H1 (cell line): ENCODE results near the gene GLRX3. TPM values are rescaled to one million over a fixed set of nuclear protein-coding genes. Genes with fewer than 3 reads are reported as not detected.

Experiments
- CTCF ChIA-PET: fragments of 300-600 bp; sonication (Branson Sonifier 250); formaldehyde crosslinking; loops from one replicate; lab custom pipeline; 2021; ENCODE audit not compliant: partially characterized antibody; lab: Charles Lee
- POLR2A ChIA-PET: fragments of 300-600 bp; sonication (Branson Sonifier 250); formaldehyde crosslinking; loops from one replicate; lab custom pipeline; 2021; ENCODE audit warnings: inconsistent platforms; ENCODE audit not compliant: partially characterized antibody; lab: Charles Lee
- DNase-seq, 2 experiments: peaks; one replicate each; pipeline versions ENCODE4 v3.0.0 to v3.0.0-alpha.2; 2010 to 2022; ENCODE audit warnings: low spot score in 2 of 2, low read depth in 1 of 2, mixed read lengths in 1 of 2
- FAIRE-seq: peaks from 2 replicates; lab custom pipeline; 2011; peaks lifted over from hg19 to GRCh38; lab: Jason Lieb, UNC
- H2AFZ ChIP-seq: 2 replicates; pipeline ENCODE4 v1.8.1; 2012; ENCODE audit warnings: low read length, inconsistent platforms
- H2AK5ac ChIP-seq: 2 replicates; pipeline ENCODE4 v1.6.1; 2013; ENCODE audit warnings: low read depth, low read length
- H2BK120ac ChIP-seq: replicated peaks from 2 replicates; pipeline ENCODE3; 2013; ENCODE audit warnings: low read depth, low read length, inconsistent platforms
- H2BK12ac ChIP-seq: 2 replicates; pipeline ENCODE4 v1.6.1; 2013; ENCODE audit warnings: low read depth, low read length
- H2BK15ac ChIP-seq: 2 replicates; pipeline ENCODE4 v1.6.1; 2013; ENCODE audit warnings: low read length
- H2BK20ac ChIP-seq: 2 replicates; pipeline ENCODE4 v1.6.1; 2013; ENCODE audit warnings: low read length
- H2BK5ac ChIP-seq: 2 replicates; pipeline ENCODE4 v1.6.1; 2013; ENCODE audit warnings: low read depth, low read length
- H3K14ac ChIP-seq: 2 replicates; pipeline ENCODE4 v1.6.1; 2013; ENCODE audit warnings: inconsistent platforms; ENCODE audit not compliant: insufficient read length
- H3K18ac ChIP-seq: 2 replicates; pipeline ENCODE4 v1.6.1; 2013; ENCODE audit warnings: low read length; ENCODE audit errors: extremely low read depth
- H3K23ac ChIP-seq: 2 replicates; pipeline ENCODE4 v1.6.1; 2013; ENCODE audit warnings: inconsistent platforms; ENCODE audit not compliant: insufficient read length
- H3K23me2 ChIP-seq: 2 replicates; pipeline ENCODE4 v1.6.1; 2013; ENCODE audit warnings: low read depth, low read length
- H3K27ac ChIP-seq: 2 replicates; pipeline ENCODE4 v1.6.1; 2011; ENCODE audit warnings: low read depth, low read length, inconsistent platforms
- H3K27me3 ChIP-seq, 4 experiments: replicated peaks in 1 of 4; 1 replicate in 1 of 4; 2 replicates in 3 of 4; pipeline versions ENCODE4 v1.6.1 to v1.8.1; 2011 to 2013; ENCODE audit warnings: low read length in 3 of 4, mild to moderate bottlenecking in 3 of 4, inconsistent platforms in 2 of 4, mixed read lengths in 2 of 4, moderate library complexity in 1 of 4; ENCODE audit not compliant: control insufficient read depth in 3 of 4, insufficient read depth in 3 of 4; ENCODE audit errors: extremely low read depth in 1 of 4
- H3K36me3 ChIP-seq, 4 experiments: 2 replicates each; pipeline versions ENCODE4 v1.6.1 to v1.8.1; 2011 to 2013; ENCODE audit warnings: mild to moderate bottlenecking in 4 of 4, low read length in 3 of 4, moderate library complexity in 2 of 4, control low read depth in 1 of 4, inconsistent platforms in 1 of 4; ENCODE audit not compliant: insufficient read depth in 4 of 4, control insufficient read depth in 2 of 4
- H3K4ac ChIP-seq: replicated peaks from 2 replicates; pipeline ENCODE3; 2013; ENCODE audit warnings: low read length, low read depth, mixed read lengths, inconsistent platforms; ENCODE audit not compliant: insufficient read length
- H3K4me1 ChIP-seq, 4 experiments: replicated peaks in 1 of 4; 1 replicate in 1 of 4; 2 replicates in 3 of 4; pipeline versions ENCODE4 v1.6.1 to v1.8.1; 2011 to 2013; ENCODE audit warnings: low read length in 3 of 4, inconsistent platforms in 2 of 4, mixed read lengths in 1 of 4; ENCODE audit not compliant: insufficient read depth in 4 of 4, control insufficient read depth in 3 of 4
- H3K4me2 ChIP-seq, 2 experiments: 2 replicates each; pipeline versions ENCODE4 v1.6.1 to v1.8.1; 2011 to 2013; ENCODE audit warnings: low read depth in 2 of 2, low read length in 2 of 2, control low read depth in 1 of 2, inconsistent platforms in 1 of 2, mild to moderate bottlenecking in 1 of 2; ENCODE audit not compliant: insufficient read depth in 1 of 2
- H3K4me3 ChIP-seq, 4 experiments: fragments of 200-600, 300-600 bp in 1 of 4; sonication (generic), shearing (Covaris generic), sonication (Bioruptor Twin) in 1 of 4; 2 replicates each; pipeline versions ENCODE4 v1.5.1 to v1.8.1; 2011 to 2016; ENCODE audit warnings: low read length in 4 of 4, low read depth in 3 of 4, control low read depth in 2 of 4, inconsistent platforms in 2 of 4, mild to moderate bottlenecking in 2 of 4, mixed read lengths in 1 of 4, moderate library complexity in 1 of 4; ENCODE audit not compliant: insufficient read depth in 2 of 4; ENCODE audit errors: extremely low read depth in 1 of 4
- H3K56ac ChIP-seq: replicated peaks from 2 replicates; pipeline ENCODE3; 2013; ENCODE audit warnings: low read depth, mild to moderate bottlenecking, mixed read lengths, low read length, inconsistent platforms; ENCODE audit not compliant: insufficient read length
- H3K79me1 ChIP-seq: 2 replicates; pipeline ENCODE4 v1.6.1; 2013; ENCODE audit warnings: low read depth, low read length, control low read depth
- H3K79me2 ChIP-seq, 2 experiments: 2 replicates each; pipeline versions ENCODE4 v1.6.1 to v1.8.1; 2012 to 2013; ENCODE audit warnings: low read length in 2 of 2, mild to moderate bottlenecking in 2 of 2, inconsistent platforms in 1 of 2; ENCODE audit not compliant: insufficient read depth in 2 of 2, control insufficient read depth in 1 of 2
- H3K9ac ChIP-seq, 4 experiments: replicated peaks in 1 of 4; 1 replicate in 1 of 4; 2 replicates in 3 of 4; pipeline versions ENCODE4 v1.6.1 to v1.8.1; 2011 to 2013; ENCODE audit warnings: low read depth in 3 of 4, low read length in 3 of 4, control low read depth in 2 of 4, mild to moderate bottlenecking in 2 of 4, moderate library complexity in 2 of 4, inconsistent platforms in 1 of 4; ENCODE audit errors: extremely low read depth in 1 of 4
- H3K9me3 ChIP-seq, 2 experiments: 2 replicates each; pipeline versions ENCODE4 v1.6.1 to v1.8.1; 2012 to 2013; ENCODE audit warnings: mild to moderate bottlenecking in 2 of 2, moderate library complexity in 2 of 2, control low read depth in 1 of 2, inconsistent platforms in 1 of 2, low read depth in 1 of 2, low read length in 1 of 2, mixed read lengths in 1 of 2; ENCODE audit not compliant: insufficient read depth in 2 of 2
- H4K20me1 ChIP-seq, 2 experiments: replicated peaks in 1 of 2; 2 replicates each; pipeline versions ENCODE3 to v1.8.1; 2011 to 2013; ENCODE audit warnings: inconsistent platforms in 2 of 2, low read length in 2 of 2, mild to moderate bottlenecking in 1 of 2; ENCODE audit not compliant: insufficient read depth in 2 of 2, control insufficient read depth in 1 of 2
- H4K5ac ChIP-seq: 2 replicates; pipeline ENCODE4 v1.6.1; 2013; ENCODE audit warnings: low read length, low read depth, mixed read lengths, inconsistent platforms; ENCODE audit not compliant: insufficient read length
- H4K8ac ChIP-seq: 2 replicates; pipeline ENCODE4 v1.8.0; 2013; ENCODE audit warnings: mild to moderate bottlenecking, moderate library complexity, low read length, inconsistent platforms; ENCODE audit not compliant: insufficient read depth; ENCODE audit errors: extremely low read depth
- H4K91ac ChIP-seq: replicated peaks from 2 replicates; pipeline ENCODE3; 2013; ENCODE audit warnings: low read length, mixed read lengths, inconsistent platforms; ENCODE audit not compliant: insufficient read length
- CTBP2 ChIP-seq: IDR thresholded peaks from 2 replicates; pipeline ENCODE4 v1.7.0; 2011; ENCODE audit warnings: borderline replicate concordance, mild to moderate bottlenecking, moderate library complexity, mixed read lengths, low read length; ENCODE audit not compliant: insufficient read depth, insufficient read length
- E2F6 ChIP-seq: IDR thresholded peaks from 2 replicates; pipeline ENCODE4 v1.6.1; 2012; ENCODE audit warnings: inconsistent platforms
- EP300 ChIP-seq, 2 experiments: IDR thresholded peaks; 1 replicate in 1 of 2; 2 replicates in 1 of 2; pipeline ENCODE4 v1.6.1; 2011 to 2012; ENCODE audit warnings: low read depth in 2 of 2, low read length in 2 of 2, mild to moderate bottlenecking in 2 of 2, borderline replicate concordance in 1 of 2, inconsistent platforms in 1 of 2, moderate library complexity in 1 of 2
- EZH2 ChIP-seq: fragments of 200-600 bp; sonication (generic); IDR thresholded peaks from 2 replicates; pipeline ENCODE4 v1.7.1; 2012; ENCODE audit warnings: low read depth, mild to moderate bottlenecking, moderate library complexity, low read length, inconsistent platforms; ENCODE audit not compliant: severe bottlenecking
- JUN ChIP-seq: IDR thresholded peaks from 2 replicates; pipeline ENCODE4 v1.6.1; 2011; ENCODE audit warnings: low read depth, mild to moderate bottlenecking, improper control_type of control experiment, low read length
- JUND ChIP-seq: IDR thresholded peaks from 2 replicates; pipeline ENCODE4 v1.6.1; 2011; ENCODE audit warnings: mild to moderate bottlenecking, improper control_type of control experiment, low read length
- MAFK ChIP-seq: IDR thresholded peaks from 2 replicates; pipeline ENCODE4 v1.6.1; 2012; ENCODE audit warnings: low read depth, mild to moderate bottlenecking, improper control_type of control experiment, low read length
- POLR2A ChIP-seq, 2 experiments: IDR thresholded peaks; 1 replicate in 1 of 2; 2 replicates in 1 of 2; pipeline ENCODE4 v1.6.1; 2011; ENCODE audit warnings: low read depth in 2 of 2, low read length in 2 of 2, mild to moderate bottlenecking in 2 of 2; ENCODE audit errors: control extremely low read depth in 1 of 2
- POU5F1 ChIP-seq: IDR thresholded peaks from 2 replicates; pipeline ENCODE4 v1.6.1; 2011; ENCODE audit warnings: low read depth, mild to moderate bottlenecking, low read length, moderate library complexity
- TCF12 ChIP-seq: IDR thresholded peaks from 2 replicates; pipeline ENCODE4 v1.6.1; 2011; ENCODE audit warnings: low read depth, mild to moderate bottlenecking, low read length
- USF2 ChIP-seq: IDR thresholded peaks from 2 replicates; pipeline ENCODE4 v1.6.1; 2011; ENCODE audit warnings: low read length, improper control_type of control experiment
- WGBS, 2 experiments: shearing (Covaris generic) in 1 of 2; methylation state at CpG; one replicate each; pipeline versions ENCODE4 v1.1.6 to v1.1.7; 2013 to 2015; ENCODE audit warnings: low lambda C conversion rate in 2 of 2, mixed read lengths in 2 of 2, inconsistent platforms in 1 of 2, low coverage in 1 of 2, missing lambda C conversion rate in 1 of 2; ENCODE audit not compliant: insufficient replicate concordance in 2 of 2, insufficient coverage in 1 of 2, insufficient read length in 1 of 2; ENCODE audit errors: extremely low coverage in 1 of 2, missing lambda C conversion rate in 1 of 2; 5-methylcytosine and 5-hydroxymethylcytosine counted together
- polyA plus RNA-seq, 7 experiments: library from polyadenylated mRNA; depleted of rRNA in 3 of 7; stranded (reverse) in 5 of 7; unstranded in 2 of 7; fragments of >200 nt in 5 of 7; fragments of 200-250 nt in 2 of 7; gene quantifications; 1 replicate in 5 of 7; 2 replicates in 1 of 7; 4 replicates in 1 of 7; pipeline versions ENCODE4 v1.2.1 to v1.2.3, GENCODE V29; 2011 to 2013; ENCODE audit warnings: missing spikeins in 2 of 7, mixed read lengths in 2 of 7
- total RNA-seq: library from RNA; stranded (reverse); fragmentation: NEBNext Ultra II Directional; extraction: Animal tissue kit (Norgen Biotek cat#: 25700); gene quantifications from 2 replicates; pipeline ENCODE4 v1.2.1, GENCODE V29; 2021

Gene GLRX3
- total and polyA plus RNA-seq, 2 of the 8 experiments (the other 6 are each of a cell fraction or from before 2014, with no cell fraction given) = 59.9 to 157 TPM

GRCh38 chr10:130121486-130122079 lies 14.6 kb upstream of the GLRX3 start:
- CTCF ChIA-PET = interaction anchor here (0.7 to 1.4 kb wide), 6 partner anchors 12 to 1437 kb away, joined by 3 to 14 read pairs (median 3); partner anchors contain the start of gene C10orf143
- H2AFZ ChIP-seq = no peak overlapping the region
- no peak overlapping the region for H3K4me2 ChIP-seq
- no peak overlapping the region; the same call in 1 of the 2 replicates for H4K8ac ChIP-seq
- no peak for DNase-seq
- H2BK15ac ChIP-seq = no peak overlapping the region
- no peak overlapping the region for H2BK5ac ChIP-seq
- H2BK20ac ChIP-seq = no peak overlapping the region
- H3K4me1 ChIP-seq = no peaks in the 10 kb centered on the region
- no peak for FAIRE-seq
- no peak overlapping the region for H2BK120ac ChIP-seq
- H2BK12ac ChIP-seq = no peak overlapping the region
- no peak overlapping the region for H3K56ac ChIP-seq
- no peak overlapping the region for H3K18ac ChIP-seq
- no peak overlapping the region for H4K5ac ChIP-seq
- H3K14ac ChIP-seq = no peak overlapping the region
- WGBS, 2 experiments = 82% methylated on average over 13 of the region's 13 CpGs; no CpG with 5 or more reads in 1 of the 2 experiments
- no peaks in the 10 kb centered on the region for H3K27me3 ChIP-seq
- H2AK5ac ChIP-seq = no peak overlapping the region
- H3K23ac ChIP-seq = no peak overlapping the region
- no peaks in the 10 kb centered on the region for H3K79me1 ChIP-seq
- H4K91ac ChIP-seq = no peak overlapping the region
- no peak overlapping the region for H3K4ac ChIP-seq
- no peak overlapping the region for H3K27ac ChIP-seq
- H3K79me2 ChIP-seq = no peaks in the 10 kb centered on the region
- H3K9ac ChIP-seq = no peak overlapping the region
- no peak overlapping the region for H3K4me3 ChIP-seq
- H3K23me2 ChIP-seq = no peaks in the 10 kb centered on the region
- peaks cover 0 to 1% of the 10 kb centered on the region in 2 experiments for H4K20me1 ChIP-seq
- POLR2A ChIA-PET = interaction anchor here (1.0 to 1.9 kb wide), 2 partner anchors 10 to 11 kb away, joined by 4 to 5 read pairs; partner anchors contain the start of gene C10orf143
- no peak for TF ChIP-seq EP300 (IDR thresholded peaks at IDR 0.05; ENCODE audit: borderline replicate concordance in 1 of 2, low read depth in 2 of 2, low read length in 2 of 2)
- no peak for TF ChIP-seq TCF12
- TF ChIP-seq EZH2 = no peak
- no peak for TF ChIP-seq MAFK
- TF ChIP-seq USF2 = no peak
- no peak for TF ChIP-seq POLR2A (IDR thresholded peaks at IDR 0.05; ENCODE audit: control extremely low read depth in 1 of 2, low read depth in 2 of 2, low read length in 2 of 2)
- no peak for TF ChIP-seq E2F6
- TF ChIP-seq POU5F1 = no peak
- no peak for TF ChIP-seq JUN
- TF ChIP-seq JUND = no peak
- TF ChIP-seq CTBP2 = no peak
- TF ChIP-seq, all 59 proteins: peak for 0
- Histone ChIP-seq H3K9me3 (peaks cover 0 to 7% of the 10 kb centered on the region in 2 experiments; a peak in 2 of 4 replicates), H3K36me3 (no peaks in the 10 kb centered on the region)
